HepG2 (cell line): ENCODE results near the gene F7. TPM values are rescaled to one million over a fixed set of nuclear protein-coding genes. Genes with fewer than 3 reads are reported as not detected.

Source experiments
- AGO1 ChIP-seq: fragments of 200-400 bp; formaldehyde crosslinking; IDR thresholded peaks from 2 replicates; pipeline ENCODE4 v1.6.1; 2017; ENCODE audit warnings: mild to moderate bottlenecking, low read depth, low read length, moderate library complexity; ENCODE audit not compliant: poor library complexity, severe bottlenecking
- AKAP8 ChIP-seq: sonication (generic); formaldehyde crosslinking; IDR thresholded peaks from 2 replicates; pipeline ENCODE4 v1.5.1; 2020; ENCODE audit warnings: mild to moderate bottlenecking, missing genetic modification reagents
- BRD4 ChIP-seq: sonication (generic); formaldehyde crosslinking; IDR thresholded peaks from 2 replicates; pipeline ENCODE4 v1.4.0; 2020; ENCODE audit warnings: missing genetic modification reagents
- CCDC6 ChIP-seq: sonication (generic); formaldehyde crosslinking; IDR thresholded peaks from 2 replicates; pipeline ENCODE4 v1.8.1; 2022; ENCODE audit warnings: mild to moderate bottlenecking, missing genetic modification reagents, moderate library complexity
- HNRNPUL1 ChIP-seq: fragments of 200-400 bp; formaldehyde crosslinking; IDR thresholded peaks from 2 replicates; pipeline ENCODE4 v1.6.1; 2017; ENCODE audit warnings: low read depth, mild to moderate bottlenecking, low read length, moderate library complexity
- PITX1 ChIP-seq: sonication (generic); formaldehyde crosslinking; IDR thresholded peaks from 2 replicates; pipeline ENCODE4 v1.5.1; 2020; ENCODE audit warnings: mild to moderate bottlenecking, missing genetic modification reagents
- POLR2G ChIP-seq: fragments of 200-400 bp; formaldehyde crosslinking; IDR thresholded peaks from 2 replicates; pipeline ENCODE4 v1.6.1; 2018; ENCODE audit warnings: mild to moderate bottlenecking, low read depth, low read length, moderate library complexity
- SCMH1 ChIP-seq: sonication (generic); formaldehyde crosslinking; IDR thresholded peaks from 2 replicates; pipeline ENCODE4 v1.9.0; 2021; ENCODE audit warnings: missing genetic modification reagents, mild to moderate bottlenecking, borderline replicate concordance
- SP4 ChIP-seq: sonication (generic); formaldehyde crosslinking; IDR thresholded peaks from 2 replicates; pipeline ENCODE4 v1.8.1; 2023; ENCODE audit warnings: mild to moderate bottlenecking, missing genetic modification reagents
- SRSF1 ChIP-seq: fragments of 200-400 bp; formaldehyde crosslinking; optimal IDR thresholded peaks from 2 replicates; pipeline ENCODE3; 2017; ENCODE audit warnings: mild to moderate bottlenecking, low read depth, low read length, moderate library complexity
- STAT5B ChIP-seq: sonication (generic); formaldehyde crosslinking; IDR thresholded peaks from 2 replicates; pipeline ENCODE4 v1.4.0; 2020; ENCODE audit warnings: missing genetic modification reagents
- TFDP2 ChIP-seq: sonication (generic); formaldehyde crosslinking; IDR thresholded peaks from 2 replicates; pipeline ENCODE4 v1.4.0; 2020; ENCODE audit warnings: missing genetic modification reagents
- USF2 ChIP-seq, 2 experiments: sonication (generic) in 1 of 2; formaldehyde crosslinking in 1 of 2; IDR thresholded peaks; 2 replicates each; pipeline versions ENCODE4 v1.5.1 to v1.6.1; 2011 to 2020; ENCODE audit warnings: borderline replicate concordance in 1 of 2, low read depth in 1 of 2, low read length in 1 of 2, mild to moderate bottlenecking in 1 of 2, missing genetic modification reagents in 1 of 2, moderate library complexity in 1 of 2
- ZBTB38 ChIP-seq: sonication (generic); formaldehyde crosslinking; IDR thresholded peaks from 2 replicates; pipeline ENCODE4 v1.5.1; 2020; ENCODE audit warnings: mild to moderate bottlenecking, missing genetic modification reagents
- ZBTB39 ChIP-seq: sonication (generic); formaldehyde crosslinking; IDR thresholded peaks from 2 replicates; pipeline ENCODE4 v1.5.0; 2020; ENCODE audit warnings: missing genetic modification reagents
- ZNF652 ChIP-seq: IDR thresholded peaks from 2 replicates; pipeline ENCODE4 v1.6.1; 2016; ENCODE audit warnings: low read depth, borderline replicate concordance
- ZNF784 ChIP-seq: sonication (generic); formaldehyde crosslinking; IDR thresholded peaks from 2 replicates; pipeline ENCODE4 v1.5.1; 2020; ENCODE audit warnings: missing genetic modification reagents, mild to moderate bottlenecking, borderline replicate concordance
- ZNF790 ChIP-seq: sonication (generic); formaldehyde crosslinking; IDR thresholded peaks from 2 replicates; pipeline ENCODE4 v1.8.0; 2022; ENCODE audit warnings: missing genetic modification reagents, mild to moderate bottlenecking, borderline replicate concordance
- polyA plus RNA-seq, 8 experiments: library from polyadenylated mRNA; depleted of rRNA in 3 of 8; stranded (reverse) in 7 of 8; unstranded in 1 of 8; fragments of >200 nt; fragmentation: Illumina TruSeq in 4 of 8; extraction: Trizol in 4 of 8; gene quantifications; 2 replicates each; pipeline versions ENCODE4 v1.2.1 to v1.2.3, GENCODE V29; 2011 to 2016; ENCODE audit warnings: low read depth in 4 of 8, missing spikeins in 1 of 8, mixed read lengths in 1 of 8; ENCODE audit not compliant: insufficient read depth in 1 of 8
- total RNA-seq, 5 experiments: library from RNA; depleted of rRNA; stranded (reverse); fragments of >200 nt; fragmentation: Illumina TruSeq; extraction: Trizol; gene quantifications; 2 replicates each; pipeline ENCODE4 v1.2.3, GENCODE V29; 2016; ENCODE audit warnings: low read depth in 1 of 5
- TF ChIP-seq, protein P1 (sequence below): sonication (generic); formaldehyde crosslinking; IDR thresholded peaks from 2 replicates; pipeline ENCODE4 v1.4.0; 2020; ENCODE audit warnings: mild to moderate bottlenecking, missing genetic modification reagents
- TF ChIP-seq, protein P2 (sequence below): sonication (generic); formaldehyde crosslinking; IDR thresholded peaks from 2 replicates; pipeline ENCODE4 v1.5.0; 2020; ENCODE audit warnings: missing genetic modification reagents

F7 gene
- total and polyA plus RNA-seq, 2 of the 13 experiments (the other 11 are each of a cell fraction or from before 2014, with no cell fraction given), result 12.6 to 26.5 TPM

DNA sequence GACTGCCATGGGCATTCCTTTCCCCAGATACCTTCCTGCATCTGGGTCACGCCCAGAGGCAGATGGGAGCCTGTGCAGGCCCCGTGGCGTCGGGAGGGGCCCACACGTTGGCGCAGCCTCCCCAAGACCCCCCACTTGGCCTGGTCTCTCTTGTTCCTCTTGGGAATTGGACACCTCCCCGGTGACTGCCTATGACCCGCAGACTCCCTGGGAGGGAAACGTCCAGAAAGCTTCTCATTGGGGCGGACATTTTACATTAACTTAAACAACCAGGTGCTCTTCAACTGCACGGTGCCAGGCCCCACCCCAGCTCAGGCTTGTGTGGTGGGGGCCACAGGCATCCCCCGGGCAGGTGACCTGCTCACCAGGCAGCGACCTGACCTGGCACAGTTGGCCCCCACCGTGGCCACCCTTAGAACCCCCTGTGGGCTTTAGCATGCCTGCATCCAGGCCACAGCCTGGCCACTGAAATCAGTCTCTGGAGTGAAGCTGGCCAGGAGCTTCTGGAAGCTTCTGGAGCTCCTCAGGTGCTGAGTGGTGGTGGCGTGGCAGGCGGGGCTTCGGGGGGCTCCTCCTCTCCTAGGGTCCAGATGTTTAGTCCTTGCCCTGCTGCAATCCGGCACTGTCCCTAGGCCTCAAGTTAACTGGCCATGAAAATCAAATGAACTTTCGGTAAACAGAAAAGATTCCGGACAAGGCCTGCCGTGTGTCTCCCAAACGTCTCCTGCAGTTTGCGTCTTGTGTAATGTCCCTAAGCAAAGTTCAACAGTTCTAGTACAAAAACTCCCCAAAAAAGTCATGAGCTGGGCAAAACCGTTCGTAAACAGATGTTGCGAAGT, 44.3 kb downstream of the F7 start (continued):
- TF ChIP-seq USF2 (IDR thresholded peaks at IDR 0.05; ENCODE audit: low read depth, low read length), result no peak
- no peak for TF ChIP-seq USF2 (CRISPR knock-in tag; IDR thresholded peaks at IDR 0.05; ENCODE audit: borderline replicate concordance)
- TF ChIP-seq HNRNPUL1, result no peak
- no peak for TF ChIP-seq ZNF652 (CRISPR knock-in tag)
- TF ChIP-seq TFDP2 (CRISPR knock-in tag), result peak; percentile 14; the same call in 1 of the 2 replicates
- peak; percentile 44 for TF ChIP-seq AGO1
- TF ChIP-seq, protein P1, sequence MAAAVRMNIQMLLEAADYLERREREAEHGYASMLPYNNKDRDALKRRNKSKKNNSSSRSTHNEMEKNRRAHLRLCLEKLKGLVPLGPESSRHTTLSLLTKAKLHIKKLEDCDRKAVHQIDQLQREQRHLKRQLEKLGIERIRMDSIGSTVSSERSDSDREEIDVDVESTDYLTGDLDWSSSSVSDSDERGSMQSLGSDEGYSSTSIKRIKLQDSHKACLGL (CRISPR knock-in tag), result no peak
- TF ChIP-seq POLR2G, result peak; percentile 47
- no peak for TF ChIP-seq SRSF1
- TF ChIP-seq ZNF784, result no peak
- TF ChIP-seq CCDC6 (CRISPR knock-in tag), result 0 out of 2 replicates have a peak, but pooled peaks have one; percentile 52
- 0 out of 2 replicates have a peak, but pooled peaks have one; percentile 2 for TF ChIP-seq BRD4 (CRISPR knock-in tag)
- no peak for TF ChIP-seq STAT5B (CRISPR knock-in tag)
- no peak for TF ChIP-seq ZNF790
- TF ChIP-seq, protein P2, sequence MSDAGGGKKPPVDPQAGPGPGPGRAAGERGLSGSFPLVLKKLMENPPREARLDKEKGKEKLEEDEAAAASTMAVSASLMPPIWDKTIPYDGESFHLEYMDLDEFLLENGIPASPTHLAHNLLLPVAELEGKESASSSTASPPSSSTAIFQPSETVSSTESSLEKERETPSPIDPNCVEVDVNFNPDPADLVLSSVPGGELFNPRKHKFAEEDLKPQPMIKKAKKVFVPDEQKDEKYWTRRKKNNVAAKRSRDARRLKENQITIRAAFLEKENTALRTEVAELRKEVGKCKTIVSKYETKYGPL, result no peak; the same call in 1 of the 2 replicates
- peak; percentile 69; the same call in 1 of the 2 replicates for TF ChIP-seq SP4 (CRISPR knock-in tag)
- no peak for TF ChIP-seq PITX1 (CRISPR knock-in tag)
- no peak for TF ChIP-seq ZBTB39 (CRISPR knock-in tag)
- no peak for TF ChIP-seq SCMH1 (CRISPR knock-in tag)
- TF ChIP-seq ZBTB38 (CRISPR knock-in tag), result no peak
- no peak for TF ChIP-seq AKAP8
